Activated T-helper 2 cell treated with anti-CD3 and anti-CD28 coated beads, Interferon-gamma antibody, Interleukin-2, Interleukin-4, amounts not matched to agents 10 μg/mL and 5 μg/mL and 100 μg/mL, durations not matched to agents 14 hours and 24 hours and 36 hours (primary cell): Measurements from ENCODE around the gene RNF224. TPM values are rescaled to one million over a fixed set of nuclear protein-coding genes. Genes with fewer than 3 reads are reported as not detected.
A peak's percentile ranks its signal among the peaks of the same experiment; 100 is the strongest.

Experiments
- DNase-seq: peaks from one replicate; pipeline ENCODE4 v3.0.0; 2021; ENCODE audit warnings: low spot score
- H3K27ac Mint-ChIP-seq: one replicate; pipeline ENCODE4 v1.8.0; 2021; ENCODE audit warnings: mixed read lengths
- H3K27me3 Mint-ChIP-seq: one replicate; pipeline ENCODE4 v1.8.0; 2021; ENCODE audit warnings: low read depth, mixed read lengths
- H3K36me3 Mint-ChIP-seq: one replicate; pipeline ENCODE4 v1.8.0; 2021; ENCODE audit warnings: low read depth, mixed read lengths
- H3K4me1 Mint-ChIP-seq: one replicate; pipeline ENCODE4 v1.8.0; 2021; ENCODE audit warnings: low read depth, mixed read lengths
- H3K4me3 Mint-ChIP-seq: one replicate; pipeline ENCODE4 v1.8.0; 2021; ENCODE audit warnings: low read depth, mild to moderate bottlenecking, moderate library complexity, mixed read lengths
- H3K9me3 Mint-ChIP-seq: one replicate; pipeline ENCODE4 v1.8.0; 2021; ENCODE audit warnings: mixed read lengths
- intact Hi-C: fragments of 100-400 bp; cut with micrococcal nuclease; formaldehyde crosslinking; loops from one replicate; pipeline ENCODE4 v1.15.1; 2023
- total RNA-seq: library from RNA; stranded (reverse); gene quantifications from 2 replicates; pipeline ENCODE4 v1.2.3, GENCODE V29; 2022

RNF224 gene
- total RNA-seq, 1 donor from 2014 or later, result not detected

- H3K27ac Mint-ChIP-seq, result no peak overlapping the region
- no peaks in the 10 kb centered on the region for H3K27me3 Mint-ChIP-seq
- no peaks in the 10 kb centered on the region for H3K9me3 Mint-ChIP-seq
- intact Hi-C loops, result no loop called here
- peaks cover 6% of the 10 kb centered on the region for H3K4me1 Mint-ChIP-seq
- no peak overlapping the region for H3K4me3 Mint-ChIP-seq
- no peak for DNase-seq
- peaks cover 46% of the 10 kb centered on the region for H3K36me3 Mint-ChIP-seq
Measured at GRCh38 chr9:137266585-137267453, 39.5 kb downstream of the RNF224 start.

DNA sequence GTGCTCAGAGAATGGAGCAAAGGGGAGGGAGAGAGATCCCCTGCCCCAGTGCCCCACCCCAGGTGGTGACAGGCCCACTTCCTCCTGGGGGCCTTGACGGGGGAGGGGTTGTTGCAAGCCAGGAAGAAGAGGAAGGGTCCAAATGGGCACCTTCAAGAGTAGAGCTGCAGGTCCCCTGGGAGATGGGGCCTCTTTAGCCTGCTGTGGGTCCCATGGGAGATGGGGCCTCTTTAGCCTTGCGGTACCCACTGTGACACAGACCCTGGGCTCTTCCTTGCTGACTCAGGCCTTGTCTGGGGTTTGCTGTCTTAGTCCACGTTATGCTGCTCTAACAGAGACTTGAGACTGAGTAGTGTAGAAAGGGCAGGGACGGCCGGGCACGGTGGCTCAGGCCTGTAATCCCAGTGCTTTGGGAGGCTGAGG lies 40.6 kb downstream of the RNF224 start:
- Mint-ChIP-seq H3K4me3 (no peak overlapping the region), H3K36me3 (peaks cover 40% of the 10 kb centered on the region), H3K27me3 (no peaks in the 10 kb centered on the region), H3K4me1 (peaks cover 6% of the 10 kb centered on the region), H3K27ac (no peak overlapping the region), H3K9me3 (no peaks in the 10 kb centered on the region)
- no peak for DNase-seq
- intact Hi-C loops, result no loop called here

GRCh38 chr9:137268538-137269201 lies 41.4 kb downstream of the RNF224 start:
- Mint-ChIP-seq H3K36me3 (peaks cover 41% of the 10 kb centered on the region), H3K4me1 (peaks cover 6% of the 10 kb centered on the region), H3K27me3 (no peaks in the 10 kb centered on the region), H3K4me3 (no peak overlapping the region), H3K27ac (no peak overlapping the region), H3K9me3 (no peaks in the 10 kb centered on the region)
- no peak for DNase-seq
- intact Hi-C loops, result no loop called here

DNA sequence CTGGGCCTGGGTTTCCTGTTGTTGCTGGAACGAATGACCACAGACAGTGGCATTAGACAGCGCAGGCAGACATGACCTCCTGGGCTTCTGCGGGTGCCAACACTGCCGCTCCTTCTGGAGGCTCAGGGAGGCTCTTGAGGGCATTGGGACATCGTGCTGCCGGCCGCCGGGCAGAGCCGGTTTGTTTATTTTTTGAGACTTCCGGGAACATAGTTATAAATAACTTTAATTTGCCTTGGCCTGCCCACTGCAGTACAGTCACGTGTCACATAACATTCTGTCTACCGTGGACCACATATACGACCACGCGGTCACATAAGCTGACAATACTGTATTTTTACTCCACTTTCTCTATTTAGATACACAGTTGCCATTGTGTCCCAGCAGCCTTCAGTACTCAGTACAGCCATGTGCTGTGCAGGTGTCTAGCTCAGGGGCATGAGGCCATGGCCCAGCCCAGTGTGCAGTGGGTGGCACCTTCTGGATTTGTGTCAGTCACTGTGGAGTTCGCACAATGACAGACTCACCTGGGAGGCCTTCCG lies 42.0 kb downstream of the RNF224 start:
- no peak for DNase-seq
- Mint-ChIP-seq H3K4me3 (no peak overlapping the region), H3K9me3 (no peaks in the 10 kb centered on the region), H3K4me1 (peaks cover 6% of the 10 kb centered on the region), H3K36me3 (peaks cover 36% of the 10 kb centered on the region), H3K27me3 (no peaks in the 10 kb centered on the region), H3K27ac (no peak overlapping the region)
- intact Hi-C loops, result no loop called here

DNA sequence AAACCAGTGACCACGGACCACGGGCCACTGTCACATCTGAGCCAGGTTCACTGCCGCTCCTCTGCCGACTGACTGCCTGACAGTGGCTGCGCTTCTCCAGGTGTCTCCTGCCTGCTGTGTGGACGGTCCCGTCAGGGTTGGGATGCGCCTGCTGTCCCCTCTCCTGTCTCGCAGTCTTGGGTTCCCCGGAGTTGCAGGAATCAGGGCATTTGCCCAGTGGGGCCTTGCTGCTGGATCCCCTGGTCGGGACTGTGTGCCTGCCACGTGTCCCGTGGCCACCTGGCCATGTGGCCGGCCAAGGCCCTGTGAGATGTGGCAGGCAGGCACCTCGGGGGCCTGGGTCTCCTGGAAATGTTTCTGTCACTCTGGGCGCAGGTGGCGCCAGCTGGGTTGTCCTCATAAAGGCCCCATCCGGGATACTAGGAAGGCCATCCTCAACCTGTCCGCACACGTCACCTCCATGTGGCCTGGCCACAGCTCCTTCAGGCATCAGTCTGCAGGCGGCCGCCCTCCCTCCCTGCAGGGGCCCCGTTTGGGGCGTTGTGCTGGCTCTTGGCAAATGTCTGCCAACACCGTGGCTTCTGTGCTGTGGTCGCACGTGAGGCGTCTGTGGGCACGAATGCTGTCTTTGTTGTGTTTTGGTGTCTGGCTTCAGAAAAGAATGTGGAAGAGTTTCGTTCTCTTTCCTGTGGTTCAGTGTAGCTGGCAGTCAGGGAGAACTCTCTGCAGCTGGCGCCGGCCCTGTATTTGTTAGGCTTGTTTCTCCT lies 43.8 kb downstream of the RNF224 start:
- no peaks in the 10 kb centered on the region for H3K27me3 Mint-ChIP-seq
- no peak for DNase-seq
- H3K4me3 Mint-ChIP-seq, result no peak overlapping the region
- peaks cover 32% of the 10 kb centered on the region for H3K36me3 Mint-ChIP-seq
- H3K27ac Mint-ChIP-seq, result no peak overlapping the region
- peaks cover 6% of the 10 kb centered on the region for H3K4me1 Mint-ChIP-seq
- H3K9me3 Mint-ChIP-seq, result no peaks in the 10 kb centered on the region
- intact Hi-C loops, result no loop called here

DNA sequence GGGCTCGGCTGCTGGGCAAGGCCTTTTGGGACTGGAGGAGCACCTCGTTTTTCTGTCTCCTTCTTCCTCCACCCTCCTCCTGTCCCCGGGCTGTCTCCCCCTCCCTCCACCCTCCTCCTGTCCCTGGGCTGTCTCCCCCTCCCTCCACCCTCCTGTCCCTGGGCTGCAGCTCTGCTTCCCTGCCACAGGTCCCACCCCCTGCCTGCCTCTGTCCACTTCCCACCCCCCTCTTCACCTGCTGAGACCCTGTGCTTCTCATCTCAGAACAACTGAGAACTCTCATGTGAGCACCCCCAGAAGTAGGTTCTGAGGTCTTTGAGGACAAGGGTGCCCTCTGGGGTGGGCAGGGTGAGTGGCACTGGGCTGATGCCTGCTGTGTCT lies 44.4 kb downstream of the RNF224 start:
- peaks cover 7% of the 10 kb centered on the region for H3K4me1 Mint-ChIP-seq
- H3K27me3 Mint-ChIP-seq, result no peaks in the 10 kb centered on the region
- no peak for DNase-seq
- no peak overlapping the region for H3K27ac Mint-ChIP-seq
- intact Hi-C loops, result no loop called here
- peaks cover 32% of the 10 kb centered on the region for H3K36me3 Mint-ChIP-seq
- no peak overlapping the region for H3K4me3 Mint-ChIP-seq
- H3K9me3 Mint-ChIP-seq, result no peaks in the 10 kb centered on the region

DNA sequence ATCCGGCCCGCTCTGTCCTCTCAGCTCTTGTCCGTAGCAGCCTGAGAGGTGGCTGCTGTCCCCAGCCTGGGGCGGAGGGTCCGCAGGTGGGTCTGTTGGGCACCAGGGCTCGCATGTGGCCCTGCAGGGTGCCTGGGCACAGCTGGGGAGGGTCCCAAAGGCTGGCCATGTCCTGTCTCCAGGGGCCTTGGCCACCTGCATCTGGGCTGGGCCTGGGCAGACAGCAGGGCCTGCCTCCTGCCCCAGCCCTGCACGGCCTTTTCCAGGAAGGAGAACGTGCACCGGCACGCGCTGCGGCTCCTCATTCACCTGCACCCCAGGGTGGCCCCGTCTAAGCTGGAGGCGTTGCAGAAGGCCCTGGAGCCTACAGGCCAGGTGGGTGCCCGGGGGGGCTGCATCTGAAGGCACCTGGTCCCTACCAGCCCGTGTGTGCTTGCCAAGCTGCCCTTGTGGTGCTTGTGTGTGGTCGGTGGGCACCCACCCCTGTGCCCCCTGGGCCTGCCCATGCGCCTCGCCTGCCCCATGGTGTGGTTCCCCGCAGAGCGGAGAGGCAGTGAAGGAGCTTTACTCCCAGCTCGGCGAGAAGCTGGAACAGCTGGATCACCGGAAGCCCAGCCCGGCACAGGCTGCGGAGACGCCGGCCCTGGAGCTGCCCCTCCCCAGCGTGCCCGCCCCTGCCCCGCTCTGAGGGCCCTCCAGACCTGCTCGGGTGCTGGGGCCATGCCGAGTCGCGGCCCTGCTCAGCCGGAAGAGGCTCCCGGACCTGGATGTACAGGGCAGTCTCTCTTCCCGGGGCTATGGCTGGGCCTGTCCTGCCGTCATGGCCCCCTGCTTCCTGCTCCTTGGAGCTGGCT lies 45.2 kb downstream of the RNF224 start:
- Mint-ChIP-seq H3K36me3 (peaks cover 30% of the 10 kb centered on the region), H3K27ac (no peak overlapping the region), H3K27me3 (no peaks in the 10 kb centered on the region), H3K4me3 (no peak overlapping the region), H3K9me3 (no peaks in the 10 kb centered on the region), H3K4me1 (peaks cover 11% of the 10 kb centered on the region)
- intact Hi-C loops, result no loop called here
- no peak for DNase-seq

- Mint-ChIP-seq H3K4me1 (peaks cover 11% of the 10 kb centered on the region), H3K9me3 (no peaks in the 10 kb centered on the region), H3K27me3 (no peaks in the 10 kb centered on the region), H3K36me3 (peaks cover 26% of the 10 kb centered on the region), H3K4me3 (no peak overlapping the region), H3K27ac (no peak overlapping the region)
- no peak for DNase-seq
- intact Hi-C loops, result no loop called here
Measured at GRCh38 chr9:137273095-137273490, 45.8 kb downstream of the RNF224 start.

DNA sequence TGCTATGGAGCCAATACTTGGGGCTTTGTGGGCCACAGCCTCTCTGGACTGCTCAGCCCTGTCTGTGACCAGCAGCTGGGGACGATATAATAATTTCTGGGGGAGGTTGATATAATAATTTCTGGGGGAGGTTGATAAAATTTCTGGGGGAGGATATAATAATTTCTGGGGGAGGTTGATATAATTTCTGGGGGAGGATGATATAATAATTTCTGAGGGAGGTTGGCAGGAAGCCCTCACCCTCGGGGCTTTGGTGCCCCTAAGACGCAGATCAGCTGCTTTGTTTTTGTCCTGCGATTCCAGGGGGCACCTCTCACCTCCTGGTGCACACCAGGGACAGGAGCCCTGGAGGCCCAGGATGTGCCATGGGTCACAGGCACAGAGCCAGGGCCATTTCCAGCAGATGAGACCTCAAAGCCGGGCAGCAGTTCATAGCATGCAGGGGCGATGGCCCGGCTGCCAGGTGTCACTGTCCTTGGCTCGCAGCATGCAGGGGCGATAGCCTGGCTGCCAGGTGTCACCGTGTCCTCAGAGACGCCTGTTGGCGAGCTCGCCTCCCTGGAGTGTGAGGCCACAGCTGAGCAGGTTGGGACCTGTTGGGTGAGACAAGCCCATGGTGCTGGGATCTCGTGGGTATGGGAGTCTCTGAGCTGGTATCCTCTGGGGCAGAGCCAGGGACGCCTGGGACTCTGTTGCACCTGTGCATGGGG lies 46.5 kb downstream of the RNF224 start:
- H3K36me3 Mint-ChIP-seq, result peaks cover 22% of the 10 kb centered on the region
- H3K4me3 Mint-ChIP-seq, result no peak overlapping the region
- no peak for DNase-seq
- H3K9me3 Mint-ChIP-seq, result no peaks in the 10 kb centered on the region
- intact Hi-C loops, result no loop called here
- no peak overlapping the region for H3K27ac Mint-ChIP-seq
- H3K4me1 Mint-ChIP-seq, result peaks cover 11% of the 10 kb centered on the region
- H3K27me3 Mint-ChIP-seq, result no peaks in the 10 kb centered on the region

DNA sequence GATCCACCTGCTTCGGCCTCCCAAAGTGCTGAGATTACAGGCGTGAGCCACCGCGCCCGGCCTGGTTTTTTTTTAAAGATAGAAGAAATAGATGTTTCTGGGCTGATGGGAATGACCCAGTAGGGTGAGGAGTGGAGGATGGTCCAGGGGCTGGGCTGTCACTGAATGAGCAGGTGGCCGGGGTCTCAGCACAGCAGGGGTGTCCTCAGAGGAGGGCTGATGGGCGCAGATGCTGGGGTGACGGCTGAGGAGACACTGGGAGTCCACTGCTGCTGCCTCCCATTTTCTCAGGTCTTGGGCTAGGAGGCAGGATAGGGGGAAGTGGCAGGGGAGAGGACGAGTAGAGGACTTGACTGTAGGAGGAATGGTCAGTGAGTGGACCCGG lies 47.9 kb downstream of the RNF224 start:
- H3K9me3 Mint-ChIP-seq, result no peaks in the 10 kb centered on the region
- H3K27ac Mint-ChIP-seq, result peak overlapping the region; percentile 29
- no peak for DNase-seq
- H3K4me1 Mint-ChIP-seq, result peaks cover 9% of the 10 kb centered on the region
- H3K27me3 Mint-ChIP-seq, result no peaks in the 10 kb centered on the region
- H3K36me3 Mint-ChIP-seq, result peaks cover 13% of the 10 kb centered on the region
- intact Hi-C loops, result no loop called here
- no peak overlapping the region for H3K4me3 Mint-ChIP-seq

GRCh38 chr9:137275588-137276472 lies 48.5 kb downstream of the RNF224 start:
- Mint-ChIP-seq H3K4me1 (peaks cover 9% of the 10 kb centered on the region), H3K27ac (peak overlapping the region; percentile 29), H3K36me3 (peaks cover 14% of the 10 kb centered on the region), H3K4me3 (no peak overlapping the region), H3K27me3 (no peaks in the 10 kb centered on the region), H3K9me3 (no peaks in the 10 kb centered on the region)
- DNase-seq, result no peak
- intact Hi-C loops, result no loop called here
